Measurements from ENCODE around the gene SLC22A15.
"Not testable (repeated sequence)": the region's sequence is repeated elsewhere in the genome, so short reads cannot be mapped to it uniquely, and the experiment has no call there.

SLC22A15 gene

GRCh38 chr1:115980998-115981993, 5.0 kb downstream of the SLC22A15 start:
- peak; percentile 4 for DNase-seq (ENCODE audit: low spot score)

GRCh38 chr1:115982400-115982799, 6.1 kb downstream of the SLC22A15 start:
- no peak for DNase-seq (ENCODE audit: low spot score)

- no peak for DNase-seq (ENCODE audit: low spot score)
These were observed 7.3 kb downstream of the SLC22A15 start for GRCh38 chr1:115983584-115983983.

- no peak for DNase-seq (ENCODE audit: low spot score)
These were observed 11.3 kb downstream of the SLC22A15 start for GRCh38 chr1:115987623-115988022.

GRCh38 chr1:115988953-115989352, 12.6 kb downstream of the SLC22A15 start:
- DNase-seq (ENCODE audit: low spot score), result no peak

- no peak for DNase-seq (ENCODE audit: low spot score)
These were observed 13.4 kb downstream of the SLC22A15 start for GRCh38 chr1:115989699-115990098.

GRCh38 chr1:115991909-115992308, 15.6 kb downstream of the SLC22A15 start:
- no peak for DNase-seq (ENCODE audit: low spot score)

- DNase-seq (ENCODE audit: low spot score), result not testable (repeated sequence)
These were observed 21.6 kb downstream of the SLC22A15 start for GRCh38 chr1:115997921-115998320.

GRCh38 chr1:116001739-116002487, 25.6 kb downstream of the SLC22A15 start:
- DNase-seq (ENCODE audit: low spot score), result no peak

GRCh38 chr1:116002781-116003420, 26.6 kb downstream of the SLC22A15 start:
- no peak for DNase-seq (ENCODE audit: low spot score)

- DNase-seq (ENCODE audit: low spot score), result no peak
These were observed 27.5 kb downstream of the SLC22A15 start for GRCh38 chr1:116003823-116004222.

- DNase-seq (ENCODE audit: low spot score), result no peak
These were observed 30.2 kb downstream of the SLC22A15 start for GRCh38 chr1:116006486-116006964.

GRCh38 chr1:116008656-116009390, 32.5 kb downstream of the SLC22A15 start:
- no peak for DNase-seq (ENCODE audit: low spot score)

GRCh38 chr1:116012716-116013115, 36.4 kb downstream of the SLC22A15 start:
- no peak for DNase-seq (ENCODE audit: low spot score)

- no peak for DNase-seq (ENCODE audit: low spot score)
These were observed 39.4 kb downstream of the SLC22A15 start for GRCh38 chr1:116015679-116016078.

GRCh38 chr1:116018007-116018406, 41.7 kb downstream of the SLC22A15 start:
- no peak for DNase-seq (ENCODE audit: low spot score)

- DNase-seq (ENCODE audit: low spot score), result no peak
These were observed 43.4 kb downstream of the SLC22A15 start for GRCh38 chr1:116019653-116020253.

- no peak for DNase-seq (ENCODE audit: low spot score)
These were observed 44.5 kb downstream of the SLC22A15 start for GRCh38 chr1:116020668-116021272.

GRCh38 chr1:116024626-116025025, 48.3 kb downstream of the SLC22A15 start:
- no peak for DNase-seq (ENCODE audit: low spot score)

- no peak for DNase-seq (ENCODE audit: low spot score)
These were observed 50.3 kb downstream of the SLC22A15 start for GRCh38 chr1:116026631-116027030.
